Caco-2 (cell line): ENCODE results near the gene MAP3K13. TPM values are rescaled to one million over a fixed set of nuclear protein-coding genes. Genes with fewer than 3 reads are reported as not detected.

Source experiments
- BruUV-seq: library from RNA; stranded (reverse); fragments of 400-500 nt; replicated peaks from 2 replicates; lab custom pipeline; 2021; lab: Mats Ljungman, UMichigan
- CTCF ChIA-PET: fragments of 300-600 bp; sonication (Branson Sonifier 250); formaldehyde crosslinking; loops from one replicate; lab custom pipeline; 2022; ENCODE audit warnings: antibody characterized with exemption; lab: Charles Lee
- POLR2A ChIA-PET: fragments of 300-600 bp; sonication (Branson Sonifier 250); formaldehyde crosslinking; loops from one replicate; lab custom pipeline; 2022; ENCODE audit warnings: antibody characterized with exemption; lab: Charles Lee
- DNase-seq, 2 experiments: peaks; one replicate each; pipeline versions ENCODE4 v3.0.0 to v3.0.0-alpha.2; 2020 to 2022
- H3K27me3 ChIP-seq: replicated peaks from 2 replicates; pipeline ENCODE4 v1.6.0; 2011; ENCODE audit warnings: low read length; ENCODE audit not compliant: control insufficient read depth, insufficient read depth
- H3K36me3 ChIP-seq: 2 replicates; pipeline ENCODE4 v1.5.1; 2011; ENCODE audit warnings: low read length; ENCODE audit not compliant: control insufficient read depth, insufficient read depth
- H3K4me1 ChIP-seq: fragments of 250-450 bp; sonication (Bioruptor Pico); 2 replicates; pipeline ENCODE4 v1.5.1; 2020; ENCODE audit warnings: mild to moderate bottlenecking
- H3K4me3 ChIP-seq: 2 replicates; pipeline ENCODE4 v1.5.1; 2011; ENCODE audit warnings: low read depth, mild to moderate bottlenecking, control low read depth, low read length
- H3K9me3 ChIP-seq: fragments of 250-450 bp; sonication (Bioruptor Pico); 2 replicates; pipeline ENCODE4 v1.5.1; 2020; ENCODE audit warnings: mild to moderate bottlenecking, moderate library complexity
- H3K27ac Mint-ChIP-seq: one replicate; pipeline ENCODE4 v1.8.0; 2022; ENCODE audit warnings: mixed read lengths; ENCODE audit not compliant: unreplicated experiment
- H3K27me3 Mint-ChIP-seq: one replicate; pipeline ENCODE4 v1.8.0; 2022; ENCODE audit warnings: mixed read lengths; ENCODE audit not compliant: insufficient read depth, unreplicated experiment
- H3K36me3 Mint-ChIP-seq: one replicate; pipeline ENCODE4 v1.8.0; 2022; ENCODE audit warnings: mild to moderate bottlenecking, mixed read lengths; ENCODE audit not compliant: insufficient read depth, unreplicated experiment
- H3K4me1 Mint-ChIP-seq: one replicate; pipeline ENCODE4 v1.8.0; 2022; ENCODE audit warnings: low read depth, mixed read lengths; ENCODE audit not compliant: unreplicated experiment
- H3K4me3 Mint-ChIP-seq: one replicate; pipeline ENCODE4 v1.8.0; 2022; ENCODE audit warnings: mild to moderate bottlenecking, moderate library complexity, mixed read lengths; ENCODE audit not compliant: unreplicated experiment
- H3K9me3 Mint-ChIP-seq: one replicate; pipeline ENCODE4 v1.8.0; 2022; ENCODE audit warnings: mixed read lengths; ENCODE audit not compliant: unreplicated experiment
- intact Hi-C: fragments of 100-400 bp; cut with micrococcal nuclease; formaldehyde crosslinking; loops from one replicate; pipeline ENCODE4 v1.10.0; 2022; ENCODE audit not compliant: unreplicated experiment
- total RNA-seq: library from RNA; stranded (reverse); gene quantifications from 2 replicates; pipeline ENCODE4 v1.2.3, GENCODE V29; 2022
- TF ChIP-seq, protein P1 (sequence below), 2 experiments: fragments of 200-600 bp in 1 of 2; IDR thresholded peaks; 1 replicate in 1 of 2; 2 replicates in 1 of 2; pipeline versions ENCODE4 v1.5.1 to v1.8.0; 2011 to 2022; ENCODE audit warnings: antibody characterized with exemption in 1 of 2, control low read depth in 1 of 2, inconsistent platforms in 1 of 2, low read depth in 1 of 2, low read length in 1 of 2, mild to moderate bottlenecking in 1 of 2, moderate library complexity in 1 of 2; ENCODE audit not compliant: insufficient read depth in 1 of 2, severe bottlenecking in 1 of 2, unreplicated experiment in 1 of 2

Gene MAP3K13
- total RNA-seq, 1 experiment from 2014 or later = 20.1 TPM

DNA sequence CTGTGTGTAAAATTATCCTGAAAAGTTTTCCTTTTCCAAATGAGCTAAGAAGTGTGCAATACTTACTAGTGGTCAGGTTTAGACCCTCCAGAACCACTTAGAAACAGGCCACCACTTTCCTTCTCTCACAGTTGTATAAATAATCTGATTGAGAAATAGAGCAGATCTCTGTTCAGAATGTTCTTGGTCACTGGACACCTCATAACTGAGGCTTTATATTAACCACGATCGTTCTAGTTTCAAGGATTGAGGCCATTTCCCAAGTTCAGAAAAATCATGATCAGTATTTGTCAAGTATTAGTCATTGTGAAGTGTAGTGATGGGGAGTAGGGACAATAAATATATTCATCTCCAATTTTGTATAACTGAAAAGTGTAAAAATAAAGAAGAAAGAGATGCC, 1.0 kb upstream of the MAP3K13 start:
- Histone ChIP-seq H3K27me3 (no peaks in the 10 kb centered on the region), H3K4me1 (peaks cover 6% of the 10 kb centered on the region; the same call in 1 of the 2 replicates), H3K36me3 (no peaks in the 10 kb centered on the region), H3K9me3 (no peaks in the 10 kb centered on the region), H3K4me3 (no peak overlapping the region)
- no peak for DNase-seq
- ChIA-PET POLR2A (no interaction called here), CTCF (no interaction called here)
- H3K27me3 Mint-ChIP-seq = no peaks in the 10 kb centered on the region
- intact Hi-C loops = no loop called here
- H3K36me3 Mint-ChIP-seq = peaks cover 8% of the 10 kb centered on the region
- TF ChIP-seq, protein P1, sequence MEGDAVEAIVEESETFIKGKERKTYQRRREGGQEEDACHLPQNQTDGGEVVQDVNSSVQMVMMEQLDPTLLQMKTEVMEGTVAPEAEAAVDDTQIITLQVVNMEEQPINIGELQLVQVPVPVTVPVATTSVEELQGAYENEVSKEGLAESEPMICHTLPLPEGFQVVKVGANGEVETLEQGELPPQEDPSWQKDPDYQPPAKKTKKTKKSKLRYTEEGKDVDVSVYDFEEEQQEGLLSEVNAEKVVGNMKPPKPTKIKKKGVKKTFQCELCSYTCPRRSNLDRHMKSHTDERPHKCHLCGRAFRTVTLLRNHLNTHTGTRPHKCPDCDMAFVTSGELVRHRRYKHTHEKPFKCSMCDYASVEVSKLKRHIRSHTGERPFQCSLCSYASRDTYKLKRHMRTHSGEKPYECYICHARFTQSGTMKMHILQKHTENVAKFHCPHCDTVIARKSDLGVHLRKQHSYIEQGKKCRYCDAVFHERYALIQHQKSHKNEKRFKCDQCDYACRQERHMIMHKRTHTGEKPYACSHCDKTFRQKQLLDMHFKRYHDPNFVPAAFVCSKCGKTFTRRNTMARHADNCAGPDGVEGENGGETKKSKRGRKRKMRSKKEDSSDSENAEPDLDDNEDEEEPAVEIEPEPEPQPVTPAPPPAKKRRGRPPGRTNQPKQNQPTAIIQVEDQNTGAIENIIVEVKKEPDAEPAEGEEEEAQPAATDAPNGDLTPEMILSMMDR (IDR thresholded peaks at IDR 0.05; ENCODE audit: insufficient read depth in 1 of 2, low read depth in 1 of 2, low read length in 1 of 2, severe bottlenecking in 1 of 2, unreplicated experiment in 1 of 2) = no peak
- no TSS peak for BruUV-seq
- H3K9me3 Mint-ChIP-seq = no peaks in the 10 kb centered on the region
- peaks cover 27% of the 10 kb centered on the region for H3K4me1 Mint-ChIP-seq
- no peak overlapping the region for H3K4me3 Mint-ChIP-seq
- no peak overlapping the region for H3K27ac Mint-ChIP-seq

DNA sequence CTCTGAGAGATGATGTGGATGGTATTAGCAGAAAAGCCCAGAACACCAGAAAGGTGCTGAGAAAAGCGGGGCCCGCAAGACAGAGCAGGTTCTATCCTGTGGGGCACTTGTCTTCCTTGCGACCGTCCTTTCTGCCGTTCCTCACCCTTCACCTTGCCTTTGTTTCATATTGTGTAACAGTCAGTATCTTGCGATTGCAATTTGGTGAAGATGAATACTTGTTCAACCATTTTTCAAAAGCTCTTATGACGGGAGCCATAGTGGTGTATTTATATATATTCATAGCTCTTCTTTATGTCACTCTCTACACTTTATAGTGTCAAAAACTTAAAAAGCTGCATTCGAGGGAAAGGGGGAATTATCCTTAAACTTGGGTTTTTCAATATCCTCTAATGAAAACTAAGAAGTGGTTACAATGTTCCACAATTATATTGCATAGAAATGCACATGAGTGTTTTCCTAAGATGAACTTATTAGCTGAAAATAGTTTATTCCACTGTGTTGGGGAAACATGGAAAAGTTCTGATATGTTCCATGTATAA, 797 bp downstream of the MAP3K13 start:
- no peaks in the 10 kb centered on the region for H3K27me3 ChIP-seq
- no peak for DNase-seq
- POLR2A ChIA-PET = no interaction called here
- CTCF ChIA-PET = no interaction called here
- Mint-ChIP-seq H3K36me3 (peaks cover 8% of the 10 kb centered on the region), H3K4me1 (peaks cover 34% of the 10 kb centered on the region), H3K9me3 (no peaks in the 10 kb centered on the region), H3K27me3 (no peaks in the 10 kb centered on the region), H3K27ac (peak overlapping the region; percentile 88), H3K4me3 (peak overlapping the region; percentile 82)
- peaks cover 6% of the 10 kb centered on the region; the same call in 1 of the 2 replicates for H3K4me1 ChIP-seq
- H3K9me3 ChIP-seq = no peaks in the 10 kb centered on the region
- no TSS peak for BruUV-seq
- peak overlapping the region; percentile 41 for H3K4me3 ChIP-seq
- H3K36me3 ChIP-seq = no peaks in the 10 kb centered on the region
- intact Hi-C loops = no loop called here
- TF ChIP-seq, protein P1 (IDR thresholded peaks at IDR 0.05; ENCODE audit: insufficient read depth in 1 of 2, low read depth in 1 of 2, low read length in 1 of 2, severe bottlenecking in 1 of 2, unreplicated experiment in 1 of 2) = no peak

DNA sequence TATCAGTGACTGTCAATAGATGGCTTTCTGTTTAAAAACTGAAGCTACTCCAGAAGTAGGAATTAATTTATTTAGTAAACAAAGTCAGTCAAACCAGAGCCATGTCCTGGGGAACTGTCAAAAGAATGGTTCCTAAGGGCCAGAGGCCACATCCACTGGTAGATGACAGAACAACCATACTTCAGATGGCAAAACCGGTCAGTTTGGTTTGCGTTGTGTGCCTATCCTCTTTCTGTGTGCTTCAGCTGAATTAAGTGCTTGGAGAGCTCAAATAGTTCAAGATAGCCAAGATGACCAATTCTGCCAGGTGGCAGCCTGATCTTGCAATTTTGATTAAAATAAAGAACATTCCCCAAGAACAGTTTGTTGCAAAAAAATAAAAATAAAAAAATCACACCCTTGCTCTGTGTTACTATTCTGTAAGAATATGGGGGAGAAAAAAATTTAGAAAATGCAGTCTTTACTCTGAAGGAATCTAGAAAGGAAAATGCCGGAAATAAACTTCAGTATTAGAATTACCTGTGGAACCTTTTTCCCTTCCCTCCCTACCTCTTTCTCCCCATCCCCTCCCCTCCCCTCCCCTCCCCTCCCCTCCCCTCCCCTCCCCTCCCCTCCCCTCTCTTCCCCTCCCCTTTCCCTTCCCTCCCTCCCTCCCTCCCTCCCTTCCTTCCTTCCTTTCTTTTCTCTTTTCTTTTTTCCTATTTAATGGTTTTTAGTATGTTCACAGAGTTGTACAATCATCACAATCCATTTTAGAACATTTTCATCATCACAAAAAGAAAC, 2.5 kb downstream of the MAP3K13 start:
- Mint-ChIP-seq H3K4me1 (peaks cover 40% of the 10 kb centered on the region), H3K4me3 (no peak overlapping the region), H3K9me3 (no peaks in the 10 kb centered on the region), H3K27ac (no peak overlapping the region), H3K36me3 (peaks cover 8% of the 10 kb centered on the region), H3K27me3 (no peaks in the 10 kb centered on the region)
- POLR2A ChIA-PET = no interaction called here
- H3K36me3 ChIP-seq = no peaks in the 10 kb centered on the region
- TF ChIP-seq, protein P1 (IDR thresholded peaks at IDR 0.05; ENCODE audit: insufficient read depth in 1 of 2, low read depth in 1 of 2, low read length in 1 of 2, severe bottlenecking in 1 of 2, unreplicated experiment in 1 of 2) = no peak
- BruUV-seq = no TSS peak
- no peaks in the 10 kb centered on the region for H3K27me3 ChIP-seq
- peaks cover 6% of the 10 kb centered on the region; the same call in 1 of the 2 replicates for H3K4me1 ChIP-seq
- no peaks in the 10 kb centered on the region for H3K9me3 ChIP-seq
- CTCF ChIA-PET = no interaction called here
- H3K4me3 ChIP-seq = no peak overlapping the region
- intact Hi-C loops = no loop called here
- peak; percentile 61 to 62 for DNase-seq
